ENCODE measurements around the gene KCNK4. TPM values are rescaled to one million over a fixed set of nuclear protein-coding genes. Genes with fewer than 3 reads are reported as not detected.

KCNK4 gene
- total and polyA plus RNA-seq, 4 donors, result 0.09 TPM; not detected in 3

DNA sequence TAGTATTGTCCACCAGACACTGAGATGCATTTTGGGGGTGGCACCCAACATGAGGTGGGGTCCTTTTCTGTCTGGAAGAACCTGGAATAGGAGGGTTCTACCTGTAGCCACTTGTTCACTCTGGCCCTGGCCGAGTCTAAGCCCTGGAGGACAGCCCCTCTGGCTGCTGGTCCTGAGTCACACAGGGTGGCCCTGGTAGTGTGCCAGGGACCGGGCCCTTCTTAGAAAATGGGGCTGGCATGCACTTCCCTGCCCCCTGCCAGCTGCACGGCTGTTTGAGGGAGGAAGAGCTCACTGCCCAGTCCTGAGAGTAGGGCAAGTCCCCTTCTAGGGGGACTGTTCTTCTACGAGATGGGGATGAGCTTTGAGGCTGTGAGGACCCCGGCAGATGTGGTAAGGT, 37.6 kb upstream of the KCNK4 start:
- DNase-seq (no peak), ATAC-seq (ENCODE audit: insufficient read depth, low FRiP score) (no peak)
- H3K27ac ChIP-seq (ENCODE audit: low read depth in 1 of 2, low read length in 1 of 2), result no peak overlapping the region
- 49 to 76% methylated on average over 5 of the region's 5 CpGs for whole genome bisulfite sequencing, 2 donors
- H3K9ac ChIP-seq (ENCODE audit: insufficient read depth in 1 of 2, low read length in 2 of 2), result no peak overlapping the region
- no peak overlapping the region for H3K4me3 ChIP-seq
- H3K4me1 ChIP-seq (ENCODE audit: control insufficient read depth in 5 of 5, insufficient read depth in 5 of 5, low read length in 5 of 5), result peaks cover 0 to 18% (median 9%) of the 10 kb centered on the region in 5 donors
- H3K27me3 ChIP-seq (ENCODE audit: control insufficient read depth in 3 of 3, insufficient read depth in 3 of 3, low read length in 2 of 3), result no peaks in the 10 kb centered on the region
- TF ChIP-seq, protein P1, sequence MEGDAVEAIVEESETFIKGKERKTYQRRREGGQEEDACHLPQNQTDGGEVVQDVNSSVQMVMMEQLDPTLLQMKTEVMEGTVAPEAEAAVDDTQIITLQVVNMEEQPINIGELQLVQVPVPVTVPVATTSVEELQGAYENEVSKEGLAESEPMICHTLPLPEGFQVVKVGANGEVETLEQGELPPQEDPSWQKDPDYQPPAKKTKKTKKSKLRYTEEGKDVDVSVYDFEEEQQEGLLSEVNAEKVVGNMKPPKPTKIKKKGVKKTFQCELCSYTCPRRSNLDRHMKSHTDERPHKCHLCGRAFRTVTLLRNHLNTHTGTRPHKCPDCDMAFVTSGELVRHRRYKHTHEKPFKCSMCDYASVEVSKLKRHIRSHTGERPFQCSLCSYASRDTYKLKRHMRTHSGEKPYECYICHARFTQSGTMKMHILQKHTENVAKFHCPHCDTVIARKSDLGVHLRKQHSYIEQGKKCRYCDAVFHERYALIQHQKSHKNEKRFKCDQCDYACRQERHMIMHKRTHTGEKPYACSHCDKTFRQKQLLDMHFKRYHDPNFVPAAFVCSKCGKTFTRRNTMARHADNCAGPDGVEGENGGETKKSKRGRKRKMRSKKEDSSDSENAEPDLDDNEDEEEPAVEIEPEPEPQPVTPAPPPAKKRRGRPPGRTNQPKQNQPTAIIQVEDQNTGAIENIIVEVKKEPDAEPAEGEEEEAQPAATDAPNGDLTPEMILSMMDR (IDR thresholded peaks at IDR 0.05; ENCODE audit: control extremely low read depth, extremely low read depth), result no peak
- H3K36me3 ChIP-seq (ENCODE audit: control insufficient read depth in 4 of 4, insufficient read depth in 4 of 4, low read length in 4 of 4), result peaks cover 0 to 29% (median 6%) of the 10 kb centered on the region in 4 donors
- no peaks in the 10 kb centered on the region for H3K9me3 ChIP-seq (ENCODE audit: control insufficient read depth in 4 of 4, insufficient read depth in 3 of 4, low read length in 3 of 4)

DNA sequence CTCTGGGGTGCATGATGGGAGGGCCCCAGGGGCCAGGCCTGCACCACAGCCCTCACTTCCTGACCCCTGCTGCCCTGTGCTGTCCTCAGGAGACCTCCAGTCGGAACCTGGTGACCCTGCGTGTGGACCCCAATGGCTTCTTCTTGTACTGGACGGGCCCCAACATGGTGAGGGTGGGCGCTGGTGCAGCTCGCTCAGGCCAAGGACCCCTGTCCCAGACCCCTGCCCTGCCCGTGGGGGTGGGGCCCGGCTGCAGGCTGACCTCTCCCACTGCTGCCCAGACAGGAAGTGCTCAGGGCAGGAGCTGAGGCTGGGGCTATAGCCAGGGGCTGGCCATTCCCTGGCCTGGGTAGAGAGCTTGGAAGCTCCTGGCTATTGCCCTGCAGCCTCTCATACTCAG, 36.8 kb upstream of the KCNK4 start:
- DNase-seq, result no peak
- Histone ChIP-seq H3K9ac (ENCODE audit: insufficient read depth in 1 of 2, low read length in 2 of 2) (no peak overlapping the region), H3K9me3 (ENCODE audit: control insufficient read depth in 4 of 4, insufficient read depth in 3 of 4, low read length in 3 of 4) (no peaks in the 10 kb centered on the region), H3K27me3 (ENCODE audit: control insufficient read depth in 3 of 3, insufficient read depth in 3 of 3, low read length in 2 of 3) (no peaks in the 10 kb centered on the region), H3K27ac (ENCODE audit: low read depth in 1 of 2, low read length in 1 of 2) (no peak overlapping the region), H3K4me3 (no peak overlapping the region), H3K36me3 (ENCODE audit: control insufficient read depth in 4 of 4, insufficient read depth in 4 of 4, low read length in 4 of 4) (peaks cover 0 to 38% (median 10%) of the 10 kb centered on the region in 4 donors), H3K4me1 (ENCODE audit: control insufficient read depth in 5 of 5, insufficient read depth in 5 of 5, low read length in 5 of 5) (peaks cover 0 to 18% (median 9%) of the 10 kb centered on the region in 5 donors)
- ATAC-seq (ENCODE audit: insufficient read depth, low FRiP score), result no peak
- 88 to 91% methylated on average over 7 of the region's 7 CpGs for WGBS, 2 donors
- TF ChIP-seq, protein P1 (IDR thresholded peaks at IDR 0.05; ENCODE audit: control extremely low read depth, extremely low read depth), result no peak

DNA sequence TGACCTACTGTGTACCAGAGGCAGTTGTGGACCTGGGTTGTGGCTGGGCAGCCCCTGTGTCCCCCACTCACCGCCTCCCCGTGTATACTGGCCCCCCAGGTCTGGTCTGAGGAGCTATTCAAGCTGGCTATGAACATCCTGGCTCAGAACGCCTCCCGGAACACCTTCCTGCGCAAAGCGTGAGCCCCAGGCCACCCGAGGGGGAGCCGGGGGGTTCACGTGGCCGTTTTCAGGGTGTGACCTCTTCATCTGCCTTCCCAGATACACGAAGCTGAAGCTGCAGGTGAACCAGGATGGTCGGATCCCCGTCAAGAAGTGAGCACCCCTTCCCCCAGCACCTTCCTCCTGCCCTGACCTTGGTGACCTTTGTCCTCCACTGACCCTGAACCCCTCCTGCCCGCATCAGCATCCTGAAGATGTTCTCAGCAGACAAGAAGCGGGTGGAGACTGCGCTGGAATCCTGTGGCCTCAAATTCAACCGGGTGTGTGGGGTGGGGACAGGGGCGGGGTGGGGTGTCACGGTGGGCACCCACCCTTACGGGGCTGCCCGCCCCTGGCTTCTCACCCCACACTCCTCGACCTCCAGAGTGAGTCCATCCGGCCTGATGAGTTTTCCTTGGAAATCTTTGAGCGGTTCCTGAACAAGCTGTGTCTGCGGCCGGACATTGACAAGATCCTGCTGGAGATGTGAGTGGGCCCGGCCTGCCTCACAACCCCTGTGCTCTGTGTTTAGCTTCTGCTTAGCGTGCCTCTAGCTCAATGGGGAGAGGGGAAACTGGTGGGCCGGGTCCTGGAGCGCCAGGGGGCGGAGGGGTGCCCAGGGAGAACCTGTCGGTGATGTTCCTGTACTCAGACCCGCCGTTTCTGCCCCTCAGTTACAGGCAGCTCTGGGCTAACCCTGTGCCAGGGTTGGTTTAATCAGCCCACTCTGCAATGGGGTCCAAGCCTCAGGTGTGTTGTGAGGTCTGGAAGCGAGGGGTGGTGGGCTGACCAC, 35.7 kb upstream of the KCNK4 start:
- DNase-seq (no peak), ATAC-seq (ENCODE audit: insufficient read depth, low FRiP score) (no peak)
- TF ChIP-seq, protein P1 (IDR thresholded peaks at IDR 0.05; ENCODE audit: control extremely low read depth, extremely low read depth), result no peak
- Histone ChIP-seq H3K27ac (ENCODE audit: low read depth in 1 of 2, low read length in 1 of 2) (no peak overlapping the region), H3K4me3 (no peak overlapping the region), H3K4me1 (ENCODE audit: control insufficient read depth in 5 of 5, insufficient read depth in 5 of 5, low read length in 5 of 5) (peaks cover 0 to 18% (median 9%) of the 10 kb centered on the region in 5 donors), H3K9ac (ENCODE audit: insufficient read depth in 1 of 2, low read length in 2 of 2) (no peak overlapping the region), H3K9me3 (ENCODE audit: control insufficient read depth in 4 of 4, insufficient read depth in 3 of 4, low read length in 3 of 4) (no peaks in the 10 kb centered on the region), H3K27me3 (ENCODE audit: control insufficient read depth in 3 of 3, insufficient read depth in 3 of 3, low read length in 2 of 3) (no peaks in the 10 kb centered on the region), H3K36me3 (ENCODE audit: control insufficient read depth in 4 of 4, insufficient read depth in 4 of 4, low read length in 4 of 4) (peaks cover 0 to 48% (median 15%) of the 10 kb centered on the region in 4 donors)
- 92 to 96% methylated on average over 35 of the region's 35 CpGs for WGBS, 2 donors

Measured in lung (tissue), 12 donors.